ENCODE results near the gene CTNNA3.

The CTNNA3 gene

DNA sequence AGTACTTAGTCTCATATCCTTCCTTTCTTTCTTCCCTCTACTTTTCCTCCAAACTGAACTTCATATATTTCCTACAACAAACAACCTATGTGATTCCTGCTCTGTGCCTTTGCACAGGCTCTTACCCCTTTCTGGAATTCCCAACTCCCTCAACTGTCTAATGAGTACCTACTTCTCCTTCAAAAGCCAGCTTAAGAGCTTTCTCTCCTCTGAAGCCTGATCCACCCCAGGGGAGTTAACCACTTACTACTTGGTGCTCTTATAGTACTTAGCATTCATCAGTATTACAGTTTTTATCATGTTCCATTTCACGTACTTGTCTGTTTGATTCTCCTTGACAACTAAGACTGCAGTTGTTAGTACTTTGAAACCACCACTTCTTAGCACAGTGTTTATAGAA, 524.0 kb downstream of the CTNNA3 start:
- TF ChIP-seq CTCF (IDR thresholded peaks at IDR 0.05), result no peak
- H3K36me3 ChIP-seq, result no peaks in the 10 kb centered on the region

GRCh38 chr10:67156239-67156638, 539.8 kb downstream of the CTNNA3 start:
- Histone ChIP-seq H3K4me3 (ENCODE audit: low read depth in 1 of 2, low read length in 1 of 2) (no peak overlapping the region), H3K36me3 (no peaks in the 10 kb centered on the region), H3K27ac (no peak overlapping the region), H3K27me3 (no peaks in the 10 kb centered on the region), H3K4me1 (ENCODE audit: control insufficient read depth in 1 of 2, insufficient read depth in 1 of 2, low read depth in 1 of 2, low read length in 1 of 2) (no peaks in the 10 kb centered on the region), H3K9me3 (no peaks in the 10 kb centered on the region)
- no peak for TF ChIP-seq CTCF (IDR thresholded peaks at IDR 0.05)

More for the DNA sequence above, 524.0 kb downstream of the CTNNA3 start:
- Histone ChIP-seq H3K9me3 (no peaks in the 10 kb centered on the region), H3K4me3 (ENCODE audit: low read depth in 1 of 2, low read length in 1 of 2) (no peak overlapping the region), H3K27me3 (no peaks in the 10 kb centered on the region), H3K27ac (no peak overlapping the region), H3K4me1 (ENCODE audit: control insufficient read depth in 1 of 2, insufficient read depth in 1 of 2, low read depth in 1 of 2, low read length in 1 of 2) (no peaks in the 10 kb centered on the region)

DNA sequence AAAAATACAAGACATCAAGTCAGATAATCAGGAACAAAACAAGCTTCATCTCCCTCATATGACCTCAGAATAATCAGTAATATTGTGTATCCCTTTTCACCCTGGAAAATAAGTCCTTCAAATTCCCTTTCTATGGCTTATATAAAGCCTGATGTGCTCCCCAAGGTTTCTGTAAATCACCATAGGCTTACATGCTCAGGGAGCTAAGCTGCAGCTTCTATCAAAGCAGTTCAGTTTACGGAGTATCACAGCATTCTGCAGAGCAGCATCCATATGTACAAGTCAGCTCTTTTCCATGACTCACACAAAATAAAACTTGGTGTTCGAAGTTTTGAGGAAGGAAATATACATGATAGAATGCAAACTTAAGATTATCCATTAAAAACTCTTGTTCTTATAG, 544.5 kb downstream of the CTNNA3 start:
- Histone ChIP-seq H3K27me3 (no peaks in the 10 kb centered on the region), H3K36me3 (no peaks in the 10 kb centered on the region), H3K9me3 (no peaks in the 10 kb centered on the region), H3K27ac (no peak overlapping the region), H3K4me3 (ENCODE audit: low read depth in 1 of 2, low read length in 1 of 2) (no peak overlapping the region), H3K4me1 (ENCODE audit: control insufficient read depth in 1 of 2, insufficient read depth in 1 of 2, low read depth in 1 of 2, low read length in 1 of 2) (no peaks in the 10 kb centered on the region)
- TF ChIP-seq CTCF (IDR thresholded peaks at IDR 0.05), result no peak

DNA sequence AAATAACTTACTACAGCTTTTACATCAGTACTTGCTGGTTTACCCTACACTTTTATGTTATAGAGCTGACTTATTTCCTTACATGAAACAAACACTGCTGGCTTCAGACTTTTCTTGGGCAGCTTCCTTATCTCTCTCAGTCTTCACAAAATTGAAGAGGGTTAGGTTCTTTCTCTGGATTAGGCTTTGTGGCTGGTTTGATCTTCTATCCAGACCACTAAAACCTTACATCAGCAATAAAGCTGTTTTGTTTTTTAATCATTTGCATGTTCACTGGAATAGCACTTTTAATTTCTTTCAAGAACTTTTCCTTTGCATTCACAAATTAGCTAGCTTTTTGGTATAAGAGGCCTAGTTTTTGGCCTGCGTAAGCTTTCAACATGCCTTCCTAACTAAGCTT, 551.5 kb downstream of the CTNNA3 start:
- no peak for TF ChIP-seq CTCF (IDR thresholded peaks at IDR 0.05)
- Histone ChIP-seq H3K27ac (no peak overlapping the region), H3K27me3 (no peaks in the 10 kb centered on the region), H3K9me3 (no peaks in the 10 kb centered on the region), H3K4me1 (ENCODE audit: control insufficient read depth in 1 of 2, insufficient read depth in 1 of 2, low read depth in 1 of 2, low read length in 1 of 2) (no peaks in the 10 kb centered on the region), H3K36me3 (no peaks in the 10 kb centered on the region), H3K4me3 (ENCODE audit: low read depth in 1 of 2, low read length in 1 of 2) (no peak overlapping the region)

DNA sequence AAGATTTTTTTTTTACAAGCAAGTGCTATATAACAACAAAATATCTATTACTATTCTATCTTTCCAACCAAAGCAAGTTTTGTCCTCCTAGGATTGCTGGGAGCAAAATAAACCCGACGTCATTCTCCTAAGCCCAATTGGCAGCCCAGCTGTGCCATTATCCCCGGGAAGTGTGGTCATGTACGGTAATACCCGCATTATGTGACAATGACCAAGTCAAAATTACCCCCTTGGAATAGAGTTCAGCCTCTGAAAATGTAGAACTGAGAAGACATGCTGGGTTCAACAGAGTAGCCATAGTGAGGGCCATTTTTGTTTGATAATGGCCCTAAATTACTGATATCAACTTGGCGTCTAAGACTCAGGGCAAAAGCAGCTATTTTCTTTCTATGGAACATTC, 554.7 kb downstream of the CTNNA3 start:
- Histone ChIP-seq H3K4me3 (ENCODE audit: low read depth in 1 of 2, low read length in 1 of 2) (no peak overlapping the region), H3K27me3 (no peaks in the 10 kb centered on the region), H3K36me3 (no peaks in the 10 kb centered on the region), H3K4me1 (ENCODE audit: control insufficient read depth in 1 of 2, insufficient read depth in 1 of 2, low read depth in 1 of 2, low read length in 1 of 2) (no peaks in the 10 kb centered on the region), H3K27ac (no peak overlapping the region), H3K9me3 (no peaks in the 10 kb centered on the region)
- TF ChIP-seq CTCF (IDR thresholded peaks at IDR 0.05), result no peak

DNA sequence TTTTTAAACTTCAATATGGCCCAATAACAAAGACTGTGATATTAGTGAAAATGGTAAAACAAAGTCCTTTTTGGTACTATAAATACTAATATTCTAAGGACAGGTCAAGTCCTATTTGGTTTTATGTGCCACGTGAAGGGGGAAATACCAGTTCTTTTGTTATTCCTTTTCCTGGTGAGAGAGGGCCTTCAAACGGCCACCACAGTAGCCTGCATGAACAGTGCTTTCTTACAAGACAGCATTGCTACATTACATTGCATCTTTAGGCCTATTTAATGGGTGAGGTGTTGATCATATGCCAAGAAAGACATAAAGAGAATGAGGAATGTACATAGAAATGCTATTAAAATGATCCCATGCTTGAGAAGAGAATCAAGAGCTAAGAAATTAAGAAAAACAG, 555.4 kb downstream of the CTNNA3 start:
- no peaks in the 10 kb centered on the region for H3K4me1 ChIP-seq (ENCODE audit: control insufficient read depth in 1 of 2, insufficient read depth in 1 of 2, low read depth in 1 of 2, low read length in 1 of 2)
- H3K36me3 ChIP-seq, result no peaks in the 10 kb centered on the region
- H3K27me3 ChIP-seq, result no peaks in the 10 kb centered on the region
- H3K4me3 ChIP-seq (ENCODE audit: low read depth in 1 of 2, low read length in 1 of 2), result no peak overlapping the region
- H3K27ac ChIP-seq, result no peak overlapping the region
- no peak for TF ChIP-seq CTCF (IDR thresholded peaks at IDR 0.05)
- no peaks in the 10 kb centered on the region for H3K9me3 ChIP-seq
